ENCODE measurements around the gene ARL6.

- no peak for TF ChIP-seq CTCF (IDR thresholded peaks at IDR 0.05)
- TF ChIP-seq POLR2A (IDR thresholded peaks at IDR 0.05), result no peak
These were observed 66.1 kb downstream of the ARL6 start for GRCh38 chr3:97830638-97831037.

All from right lobe of liver (tissue), 4 donors.